OCI-LY3 (cell line): ENCODE measurements around the gene BAZ2A.
A peak's percentile ranks its signal among the peaks of the same experiment; 100 is the strongest.

ENCODE experiments used
- H2AFZ ChIP-seq: fragments of 200-600, 300-600 bp; shearing (Covaris generic); 2 replicates; pipeline ENCODE4 v1.6.0; 2014; ENCODE audit warnings: antibody characterized with exemption, low read depth, low read length
- H3K27ac ChIP-seq: fragments of 200-600, 300-600 bp; sonication (generic); 2 replicates; pipeline ENCODE4 v1.5.1; 2014; ENCODE audit warnings: mild to moderate bottlenecking, low read length, moderate library complexity, mixed read lengths
- H3K27me3 ChIP-seq: fragments of 200-600, 300-600 bp; sonication (generic); 2 replicates; pipeline ENCODE4 v1.6.1; 2014; ENCODE audit warnings: low read depth, low read length, mixed read lengths
- H3K36me3 ChIP-seq: fragments of 200-600, 300-600 bp; sonication (generic); replicated peaks from 2 replicates; pipeline ENCODE3; 2014; ENCODE audit warnings: low read depth, low read length, mixed read lengths
- H3K4me1 ChIP-seq: fragments of 300-600, 200-600 bp; sonication (generic); 2 replicates; pipeline ENCODE4 v1.6.1; 2014; ENCODE audit warnings: low read length, mixed read lengths
- H3K4me2 ChIP-seq: fragments of 200-600, 300-600 bp; sonication (generic); 2 replicates; pipeline ENCODE4 v1.6.1; 2014; ENCODE audit warnings: low read length, mixed read lengths
- H3K4me3 ChIP-seq: fragments of 300-600, 200-600 bp; sonication (generic); 2 replicates; pipeline ENCODE4 v1.5.1; 2014; ENCODE audit warnings: antibody characterized with exemption, mild to moderate bottlenecking, low read length, moderate library complexity
- H3K79me2 ChIP-seq: fragments of 300-600, 200-600 bp; shearing (Covaris generic); 2 replicates; pipeline ENCODE4 v1.6.1; 2014; ENCODE audit warnings: mild to moderate bottlenecking, low read length, mixed read lengths
- H3K9ac ChIP-seq: fragments of 300-600, 200-600 bp; shearing (Covaris generic); 2 replicates; pipeline ENCODE4 v1.6.0; 2014; ENCODE audit warnings: mild to moderate bottlenecking, low read length, moderate library complexity
- H3K9me3 ChIP-seq: fragments of 200-600, 300-600 bp; shearing (Covaris generic); 2 replicates; pipeline ENCODE4 v1.6.1; 2014; ENCODE audit warnings: low read length, mixed read lengths; ENCODE audit not compliant: insufficient read depth
- H4K20me1 ChIP-seq: fragments of 200-600, 300-600 bp; sonication (generic); 2 replicates; pipeline ENCODE4 v1.6.1; 2016; ENCODE audit warnings: low read length, mixed read lengths; ENCODE audit not compliant: insufficient read depth
- CTCF ChIP-seq: fragments of 200-600, 300-600 bp; sonication (generic); IDR thresholded peaks from 2 replicates; pipeline ENCODE4 v1.5.1; 2014; ENCODE audit warnings: antibody characterized with exemption, low read length, low read depth
- EZH2phosphoT487 ChIP-seq: fragments of 200-600 bp; shearing (Covaris generic); IDR thresholded peaks from 2 replicates; pipeline ENCODE4 v1.6.1; 2018; ENCODE audit warnings: antibody characterized with exemption, mixed run types, low read depth

The BAZ2A gene

GRCh38 chr12:56645717-56646446, 15.8 kb upstream of the BAZ2A start, which contains the start of gene ATP5F1B:
TSS of gene ATP5F1B (minus strand) at chr12:56645984. CDS start at chr12:56645963, 21 bp downstream.
- no peak for TF ChIP-seq CTCF
- no peak for TF ChIP-seq EZH2phosphoT487
- H3K27ac ChIP-seq: peak within 1 kb of the TSS; percentile 71

GRCh38 chr12:56645201-56645716, 15.1 kb upstream of the BAZ2A start:
- H3K4me3 ChIP-seq: peak overlapping the region; percentile 92
- no peaks in the 10 kb centered on the region for H3K9me3 ChIP-seq
- no peaks in the 10 kb centered on the region for H3K27me3 ChIP-seq
- peak overlapping the region; percentile 71 for H3K27ac ChIP-seq
- peak overlapping the region; percentile 98 for H3K9ac ChIP-seq
- H3K4me1 ChIP-seq: peaks cover 18% of the 10 kb centered on the region
- TF ChIP-seq CTCF (no peak), EZH2phosphoT487 (no peak)
- H2AFZ ChIP-seq: no peak overlapping the region
- H3K79me2 ChIP-seq: peaks cover 48% of the 10 kb centered on the region
- H4K20me1 ChIP-seq: peaks cover 17% of the 10 kb centered on the region
- peak overlapping the region; percentile 99 for H3K4me2 ChIP-seq
- H3K36me3 ChIP-seq: peaks cover 32% of the 10 kb centered on the region

More at GRCh38 chr12:56645717-56646446, 15.8 kb upstream of the BAZ2A start, which contains the start of gene ATP5F1B:
- Histone ChIP-seq H3K9me3 (no peaks in the 10 kb centered on the region), H3K4me2 (peak within 1 kb of the TSS; percentile 99), H3K27me3 (no peaks in the 10 kb centered on the region), H3K4me1 (peaks cover 18% of the 10 kb centered on the region), H3K9ac (peak within 1 kb of the TSS; percentile 98), H2AFZ (peak within 1 kb of the TSS; percentile 68), H4K20me1 (peaks cover 17% of the 10 kb centered on the region), H3K36me3 (peaks cover 30% of the 10 kb centered on the region), H3K4me3 (peak within 1 kb of the TSS; percentile 92), H3K79me2 (peaks cover 44% of the 10 kb centered on the region)

GRCh38 chr12:56644654-56645053, 14.5 kb upstream of the BAZ2A start:
- no peak overlapping the region for H3K27ac ChIP-seq
- peaks cover 18% of the 10 kb centered on the region for H3K4me1 ChIP-seq

More at GRCh38 chr12:56644654-56645053, 14.5 kb upstream of the BAZ2A start:
- no peak for TF ChIP-seq CTCF
- no peak for TF ChIP-seq EZH2phosphoT487
- H3K4me2 ChIP-seq: peak overlapping the region; percentile 99
- H3K9ac ChIP-seq: peak overlapping the region; percentile 98
- H2AFZ ChIP-seq: no peak overlapping the region
- H3K79me2 ChIP-seq: peaks cover 51% of the 10 kb centered on the region
- H3K27me3 ChIP-seq: no peaks in the 10 kb centered on the region
- H3K9me3 ChIP-seq: no peaks in the 10 kb centered on the region
- H3K4me3 ChIP-seq: peak overlapping the region; percentile 92
- peaks cover 17% of the 10 kb centered on the region for H4K20me1 ChIP-seq
- peaks cover 36% of the 10 kb centered on the region for H3K36me3 ChIP-seq
